Non-pigmented ciliary epithelial cell (primary cell): Measurements from ENCODE around the gene MGAT4C.

ENCODE experiments used
- DNase-seq: peaks from one replicate; pipeline ENCODE4 v3.0.0-alpha.2; 2010; ENCODE audit warnings: low read depth

Gene MGAT4C

DNA sequence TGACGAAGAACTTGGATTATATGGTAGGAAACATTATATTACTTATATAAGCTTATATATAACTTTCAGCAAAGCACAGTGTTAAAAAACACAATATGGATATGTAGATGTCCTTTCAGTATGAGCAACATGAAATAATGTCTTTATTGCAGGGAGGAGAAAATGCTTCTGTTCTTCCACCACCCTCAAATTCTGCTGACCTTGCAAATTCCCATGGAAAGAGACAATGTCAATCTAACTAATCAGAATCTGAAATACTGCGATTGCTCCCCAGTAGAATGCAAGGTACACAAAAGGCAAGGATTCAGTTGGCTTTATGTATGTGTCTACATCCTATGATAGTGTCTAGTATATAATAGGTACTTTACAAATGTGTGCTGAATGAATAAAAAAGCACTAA lies 26.4 kb downstream of the MGAT4C start:
- DNase-seq, result no peak

DNA sequence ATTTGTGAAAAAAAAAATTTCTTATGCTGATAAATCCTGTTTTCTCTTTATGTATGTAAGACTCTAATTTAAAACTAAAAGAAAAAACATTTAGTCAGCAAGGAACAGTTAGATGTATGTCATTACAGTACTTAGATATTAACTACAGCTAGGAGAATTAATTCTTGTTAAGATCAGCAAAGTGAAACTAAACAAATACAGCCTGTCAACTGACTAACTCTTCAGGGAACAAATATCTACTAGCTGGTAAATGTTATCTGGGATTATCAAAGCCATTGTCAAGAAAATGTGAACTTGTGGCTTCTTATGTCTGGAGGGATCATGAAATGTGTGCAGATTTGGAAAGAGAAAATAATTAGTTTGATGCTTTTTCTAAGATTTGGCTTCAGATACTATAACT lies 27.5 kb downstream of the MGAT4C start:
- no peak for DNase-seq

DNA sequence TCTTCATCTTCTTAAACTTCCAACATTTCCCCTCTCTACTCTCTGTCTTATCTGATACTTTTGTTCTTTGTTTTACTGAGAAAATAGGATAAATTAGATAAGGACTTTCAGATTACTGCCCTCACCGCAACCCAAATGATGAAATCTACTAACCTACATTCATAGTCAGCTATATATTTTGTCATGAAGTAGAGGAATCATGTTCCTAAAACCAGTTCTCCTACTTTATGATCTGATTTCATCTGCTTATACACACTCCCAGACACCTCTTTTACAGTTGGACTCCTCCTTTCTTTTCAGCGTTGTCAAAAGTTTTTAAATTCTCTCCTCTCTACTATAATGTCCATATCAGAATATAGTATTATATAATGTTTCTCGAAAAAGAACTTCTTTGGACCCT lies 29.7 kb downstream of the MGAT4C start:
- DNase-seq, result no peak

DNA sequence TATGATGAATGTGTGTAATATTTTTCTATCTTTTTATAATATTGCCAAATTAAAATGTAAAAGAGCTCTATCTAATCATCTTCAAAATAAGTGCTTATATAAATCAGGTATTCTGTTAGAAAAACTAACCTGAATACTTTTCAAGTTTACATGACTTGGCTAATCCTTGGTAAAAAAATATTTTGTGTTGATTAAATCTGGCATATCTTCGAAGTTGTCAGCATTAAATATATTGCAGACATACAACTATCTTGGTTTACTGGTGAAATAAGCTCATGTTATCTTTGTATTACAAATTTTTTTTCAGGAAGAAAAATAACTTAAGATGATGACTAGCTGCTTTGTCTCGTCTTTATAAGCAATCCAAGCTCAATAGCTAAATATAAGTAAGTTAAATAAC lies 39.6 kb downstream of the MGAT4C start:
- no peak for DNase-seq

DNA sequence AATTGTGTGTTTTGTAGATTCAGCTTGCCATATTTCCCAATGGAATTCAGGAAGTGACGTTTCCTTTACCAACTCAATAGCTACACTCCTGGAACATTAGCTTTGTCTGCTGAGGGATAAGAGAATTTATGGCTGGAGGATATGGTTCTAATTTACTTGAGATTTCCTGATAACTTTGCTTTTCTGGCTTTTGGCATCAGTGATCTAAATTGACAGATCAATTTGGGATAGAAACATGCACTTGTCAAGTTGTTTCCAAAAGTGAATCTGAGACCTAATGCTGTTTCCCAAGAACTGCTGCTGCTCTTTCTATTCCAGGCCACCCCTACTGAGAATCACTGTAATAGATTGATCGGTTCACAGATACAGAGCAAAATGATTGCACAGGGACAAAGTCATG lies 43.2 kb downstream of the MGAT4C start:
- DNase-seq, result no peak

DNA sequence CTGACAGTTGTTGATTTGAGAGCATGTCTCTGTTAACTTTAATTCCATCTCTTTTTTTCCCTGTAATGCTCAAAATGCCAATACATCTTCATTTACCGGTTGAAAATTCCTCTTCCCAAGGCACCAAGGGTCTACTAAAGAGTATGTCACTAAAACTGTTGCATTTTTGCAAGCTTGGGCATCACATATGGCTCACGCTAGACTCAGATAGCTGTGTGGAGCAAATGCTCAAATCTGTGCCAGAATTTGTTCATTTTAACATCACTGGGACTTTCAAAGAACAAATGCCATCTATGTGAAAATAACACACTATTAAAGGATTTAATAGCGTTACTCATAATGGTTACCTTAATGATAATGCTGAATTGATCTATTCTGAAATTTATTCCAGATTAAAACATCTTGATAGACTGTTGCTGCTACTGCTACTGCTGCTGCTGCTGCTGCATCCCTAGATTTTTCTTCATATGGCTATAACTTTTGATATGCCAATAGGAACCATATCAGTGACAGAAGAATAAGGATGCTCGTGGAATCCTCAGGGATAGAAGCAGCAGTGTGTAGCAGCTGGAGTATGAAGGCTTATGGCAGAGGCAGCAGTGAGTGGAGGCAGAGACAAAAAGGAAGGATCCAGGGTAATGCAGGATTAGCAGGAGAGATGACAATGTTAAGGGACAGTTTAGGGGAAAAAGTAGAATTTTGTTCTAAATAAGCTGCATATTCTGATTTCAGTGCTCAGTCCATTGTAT lies 57.3 kb downstream of the MGAT4C start:
- no peak for DNase-seq

DNA sequence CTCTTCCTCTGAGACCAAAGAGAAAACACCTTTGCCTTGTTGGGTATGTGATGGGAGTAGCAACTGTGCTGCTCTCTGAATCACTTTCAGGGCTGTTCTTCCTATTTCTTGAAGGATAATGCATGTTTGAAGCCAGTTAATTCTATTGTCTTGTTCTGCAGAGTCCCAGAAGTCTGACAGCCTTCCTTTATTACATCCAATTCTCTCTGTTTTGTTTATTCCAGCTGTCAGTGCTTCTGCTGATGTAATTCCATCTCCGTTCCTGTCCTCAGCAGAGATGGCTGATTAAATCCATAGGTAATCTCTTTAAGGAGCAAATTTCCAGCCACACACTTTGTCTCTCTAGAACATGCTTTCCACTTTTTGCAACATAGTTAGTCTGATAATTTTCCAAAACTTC lies 59.7 kb downstream of the MGAT4C start:
- DNase-seq, result no peak

DNA sequence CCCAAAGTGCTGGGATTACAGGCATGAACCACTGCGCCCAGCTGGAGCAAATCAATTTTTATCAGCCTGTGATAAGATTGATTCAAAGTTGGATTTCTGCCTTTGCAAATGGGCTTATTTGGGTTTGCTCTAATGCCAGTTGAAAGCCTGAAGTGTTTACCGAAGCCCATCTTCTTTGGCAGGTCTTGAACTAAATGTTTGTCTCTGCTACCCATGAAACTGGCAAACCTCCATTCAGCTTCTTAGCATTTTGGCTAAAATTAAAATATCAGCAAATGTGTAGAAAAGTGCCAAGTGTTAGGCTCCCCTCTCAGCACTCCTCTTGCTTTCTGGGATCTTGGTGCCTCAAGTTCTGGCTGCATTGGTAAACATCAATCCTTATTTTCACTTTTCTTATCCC lies 61.5 kb downstream of the MGAT4C start:
- no peak for DNase-seq

DNA sequence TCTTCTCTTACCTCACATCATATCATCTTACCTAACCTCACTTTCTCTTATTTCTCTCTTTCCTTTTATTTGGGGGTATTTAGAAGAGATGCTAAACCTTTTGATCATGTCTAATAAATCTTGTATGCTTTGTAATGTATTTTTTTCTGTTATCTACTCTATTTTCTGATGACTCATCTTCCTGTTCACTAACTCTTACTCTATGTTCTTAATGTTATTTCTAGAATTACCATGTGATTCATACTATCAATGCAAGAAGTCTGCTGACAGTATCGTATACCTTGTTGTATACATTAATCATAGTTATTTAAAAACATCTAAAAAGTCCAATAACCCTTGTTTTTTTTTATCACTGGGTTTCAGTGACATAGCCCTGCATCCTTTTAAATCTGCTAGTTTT lies 62.3 kb downstream of the MGAT4C start:
- DNase-seq, result no peak

DNA sequence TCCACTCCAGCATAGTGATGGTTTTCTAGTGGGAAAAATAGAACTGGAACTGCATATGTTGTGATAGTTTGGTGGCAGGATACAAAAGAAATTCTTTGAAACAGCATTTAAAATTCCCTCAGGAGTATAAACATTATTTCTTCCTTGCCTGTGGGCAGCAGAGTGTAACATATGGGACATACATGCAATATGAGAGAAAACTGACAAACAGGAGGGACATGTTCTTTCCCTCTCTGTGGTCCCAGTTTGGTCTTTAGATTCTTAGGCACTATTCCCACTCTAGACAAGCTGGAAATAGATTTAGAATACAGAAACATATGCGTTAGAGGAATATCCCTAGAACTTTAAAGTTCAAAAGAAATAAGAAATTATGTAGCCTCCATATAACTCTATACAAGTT lies 68.0 kb downstream of the MGAT4C start:
- DNase-seq, result no peak

DNA sequence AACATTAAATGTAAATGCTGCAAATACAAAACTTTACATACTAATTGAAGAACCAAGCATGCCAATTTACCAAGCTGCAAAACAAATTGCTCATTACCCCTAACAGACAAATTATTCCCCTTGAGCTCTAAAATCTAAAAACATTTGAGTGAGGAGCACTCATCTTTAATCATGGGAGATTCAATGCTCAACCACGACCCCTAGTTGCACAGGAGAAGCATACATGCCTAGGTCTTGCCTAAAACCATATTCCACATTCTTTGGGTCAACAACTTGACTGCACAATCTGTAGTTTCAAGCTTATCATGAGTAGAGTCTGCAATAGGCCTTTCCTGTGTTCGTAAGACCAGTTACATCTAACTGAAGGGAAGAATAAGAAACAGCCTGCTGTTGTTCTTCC lies 69.7 kb downstream of the MGAT4C start:
- no peak for DNase-seq

DNA sequence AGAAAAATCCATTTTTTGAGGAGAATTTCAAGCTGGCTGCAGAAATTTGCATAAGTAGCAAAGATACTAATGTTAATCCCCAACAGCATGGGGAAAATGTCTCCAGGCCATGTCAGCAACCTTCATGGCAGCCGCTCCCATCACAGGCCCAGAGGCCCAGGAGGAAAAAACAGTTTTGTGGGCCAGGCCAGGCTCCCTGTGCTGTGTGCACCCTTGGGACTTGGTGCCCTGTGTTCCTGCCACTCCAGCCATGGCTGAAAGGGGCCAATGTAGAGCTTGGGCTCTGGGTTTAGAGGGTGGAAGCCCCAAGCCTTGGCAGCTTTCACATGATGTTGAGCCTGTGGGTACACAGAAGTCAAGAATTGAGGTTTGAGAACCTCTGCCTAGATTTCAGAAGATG lies 76.3 kb downstream of the MGAT4C start:
- no peak for DNase-seq

DNA sequence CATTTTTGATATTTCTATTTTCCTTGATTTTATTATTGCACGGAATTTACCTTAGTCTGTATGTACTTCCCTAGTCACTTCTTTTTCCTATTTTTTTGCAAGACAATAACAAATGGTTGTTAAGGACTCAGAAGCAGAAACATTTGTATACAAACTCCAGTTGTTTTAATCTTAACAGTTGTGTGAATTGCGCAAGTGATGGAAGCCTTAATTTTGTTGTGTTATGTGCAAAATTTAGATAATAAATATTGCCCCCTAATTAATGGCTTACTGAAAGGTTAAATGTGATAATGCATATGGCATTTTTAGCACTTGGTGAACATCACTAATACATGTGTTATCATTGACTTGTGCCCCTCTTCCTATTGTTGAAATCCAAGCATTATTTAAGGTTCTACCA lies 82.0 kb downstream of the MGAT4C start:
- no peak for DNase-seq

DNA sequence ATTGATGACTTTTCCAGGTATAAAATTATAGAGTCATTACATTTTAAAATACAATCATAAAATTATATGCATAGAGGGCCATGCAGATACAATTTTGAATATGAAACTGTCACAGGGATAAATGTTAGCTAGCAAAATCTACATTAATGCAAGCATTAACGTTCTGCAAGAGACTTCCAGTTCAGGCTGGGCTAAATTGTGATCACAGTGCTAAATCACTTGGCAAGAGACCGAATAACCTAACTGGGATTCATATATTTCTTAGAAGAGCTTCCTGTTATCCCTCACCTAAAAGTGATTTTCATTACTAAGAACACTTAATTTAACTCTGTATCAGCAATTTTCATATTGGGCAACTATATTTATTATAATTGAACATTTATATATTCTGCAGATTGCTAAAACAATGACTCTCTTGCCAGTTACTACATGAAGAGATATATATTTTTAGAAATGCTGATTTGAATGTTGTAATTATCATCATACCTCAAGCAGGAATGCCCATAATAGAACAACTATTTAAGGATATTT lies 83.2 kb downstream of the MGAT4C start:
- no peak for DNase-seq

DNA sequence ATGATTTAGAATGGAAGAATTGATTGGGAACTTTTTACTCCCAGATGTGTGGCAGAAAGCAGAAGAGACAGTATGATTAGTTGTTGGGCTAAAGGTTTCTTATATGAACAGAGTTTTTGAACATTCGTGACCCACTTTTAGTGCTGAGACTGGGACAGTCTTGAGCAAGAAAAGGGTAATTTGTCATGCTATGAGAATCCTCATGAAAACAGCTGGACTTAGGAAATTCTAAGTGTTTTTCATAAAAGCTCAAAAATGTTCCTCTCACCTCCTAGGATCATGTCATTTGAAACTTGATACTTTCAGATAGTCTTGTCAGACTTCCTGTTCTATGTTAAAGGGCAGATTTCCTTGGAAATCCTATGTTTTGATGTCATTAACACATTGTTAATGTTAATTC lies 86.1 kb downstream of the MGAT4C start:
- no peak for DNase-seq

DNA sequence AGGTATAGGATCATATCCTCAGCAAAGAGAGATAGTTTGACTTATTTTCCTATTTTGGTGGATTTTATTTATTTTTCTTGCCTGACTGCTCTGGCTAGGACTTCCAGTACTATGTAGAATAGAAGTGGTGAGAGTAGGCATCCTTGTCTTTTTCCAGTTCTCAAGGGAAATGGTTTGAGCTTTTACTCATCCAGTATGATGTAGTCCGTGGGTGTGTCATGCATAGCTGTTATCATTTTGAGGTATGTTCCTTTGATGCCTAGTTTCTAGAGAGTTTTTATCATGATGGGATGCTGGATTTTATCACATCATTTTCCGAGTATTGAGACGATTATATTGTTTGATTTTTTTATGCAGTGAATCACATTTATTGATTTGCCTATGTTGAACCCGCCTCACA lies 97.2 kb downstream of the MGAT4C start:
- DNase-seq, result no peak

DNA sequence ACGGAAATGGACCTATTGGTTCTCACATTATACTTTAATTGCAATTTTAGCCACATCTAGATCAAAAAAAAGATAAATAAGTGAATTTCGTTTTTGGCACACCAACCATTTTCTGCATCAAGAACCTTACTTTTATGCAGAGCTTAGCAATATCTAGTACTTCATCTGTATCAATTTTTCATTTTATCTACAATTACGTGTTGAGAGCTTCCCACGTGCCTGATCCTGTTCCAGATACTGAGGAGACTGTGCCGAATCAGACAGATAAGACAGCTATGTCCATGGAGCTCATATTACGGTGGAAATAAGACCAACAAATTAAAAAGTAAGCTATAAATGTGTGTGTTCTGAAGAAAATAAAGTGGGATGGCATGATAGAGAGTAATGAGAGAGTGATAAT lies 101.6 kb downstream of the MGAT4C start:
- DNase-seq, result no peak

DNA sequence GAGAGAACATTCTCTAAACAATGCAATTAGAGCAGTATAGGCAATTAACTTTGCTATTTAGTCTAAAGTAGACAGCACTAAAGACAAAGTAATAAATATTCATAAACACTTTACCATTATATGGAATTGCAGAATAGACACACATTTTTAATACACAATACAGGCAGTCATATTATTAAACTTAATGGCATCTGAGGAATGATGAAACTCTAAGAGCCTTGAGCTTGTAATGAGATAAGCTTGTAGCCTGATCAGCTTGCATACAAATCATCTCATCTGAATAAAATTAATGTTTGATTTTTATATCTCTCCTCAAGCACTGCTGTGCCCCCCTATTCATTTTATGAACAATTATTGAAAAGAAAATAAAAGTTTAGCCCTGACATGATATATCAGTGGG lies 107.6 kb downstream of the MGAT4C start:
- no peak for DNase-seq

DNA sequence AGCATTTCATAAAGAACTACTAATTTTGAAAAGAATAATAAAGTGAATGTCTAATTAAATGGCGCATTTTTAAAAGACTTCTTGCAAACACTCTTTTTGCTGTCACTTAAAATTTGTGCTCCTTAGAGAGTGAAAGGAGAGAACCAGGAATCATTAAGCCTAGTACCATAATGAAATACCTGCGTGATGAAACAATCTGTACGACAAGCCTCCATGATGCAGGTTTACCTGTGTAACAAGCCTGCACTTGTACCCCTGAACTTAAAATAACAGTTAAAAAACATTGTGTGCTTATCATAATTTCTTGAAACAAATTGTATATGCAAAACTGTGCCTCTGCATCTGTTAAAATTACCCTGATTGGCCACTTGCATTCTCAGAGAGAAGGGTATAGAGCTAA lies 108.1 kb downstream of the MGAT4C start:
- no peak for DNase-seq

DNA sequence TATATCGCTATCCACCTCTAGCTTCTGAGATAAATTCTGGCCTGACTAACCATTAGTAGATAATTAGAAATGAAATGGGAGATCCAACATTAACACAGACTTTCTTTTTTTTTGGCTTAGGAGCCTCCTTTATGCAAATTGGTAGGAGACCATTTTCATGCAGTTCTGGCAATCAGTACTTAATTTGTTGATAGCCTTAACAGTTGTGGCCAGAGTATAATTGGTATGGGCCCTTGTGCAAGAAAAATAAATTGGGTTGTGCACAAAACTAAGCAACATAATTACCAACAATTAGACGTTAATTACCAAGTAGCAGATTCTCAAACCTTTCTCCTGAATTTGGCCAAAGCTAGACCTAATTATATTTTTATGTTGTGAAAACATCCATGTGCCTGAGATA lies 111.0 kb downstream of the MGAT4C start:
- DNase-seq, result no peak

DNA sequence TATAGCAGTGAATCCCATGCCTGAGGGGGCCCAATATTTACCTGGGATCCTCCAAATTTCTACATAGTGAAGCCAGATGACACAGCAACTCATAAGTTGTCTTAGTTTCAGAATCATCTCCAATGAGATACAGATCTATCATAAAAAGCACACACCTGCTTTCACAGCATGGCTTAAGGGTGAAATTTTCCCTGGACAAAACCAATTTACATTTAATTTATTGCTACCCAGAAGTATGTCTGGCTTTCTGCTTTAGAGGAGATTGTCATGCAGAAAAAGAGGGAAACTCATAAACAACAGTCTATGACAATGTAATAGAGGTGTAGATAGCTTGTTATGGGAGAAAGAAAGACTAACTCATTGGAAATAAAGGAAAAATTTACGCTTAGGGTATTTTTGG lies 113.0 kb downstream of the MGAT4C start:
- no peak for DNase-seq

DNA sequence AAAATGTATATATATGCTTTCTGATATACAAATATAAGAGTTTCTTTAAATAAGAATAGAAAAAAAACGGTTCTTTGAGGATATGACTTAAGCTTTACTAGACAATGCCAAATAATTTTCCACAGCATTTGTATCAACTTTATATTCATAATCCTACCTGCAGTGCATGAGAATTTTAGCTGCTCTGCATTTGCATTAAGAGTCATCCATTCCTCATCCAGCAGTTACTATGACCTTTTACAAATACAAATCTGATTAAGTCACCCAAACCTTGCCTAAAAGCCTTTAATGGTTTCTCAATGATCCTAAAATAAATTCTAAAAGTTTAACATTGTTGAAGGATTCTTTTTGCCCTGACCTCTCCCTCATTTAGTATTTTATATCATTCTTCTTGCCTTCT lies 116.5 kb downstream of the MGAT4C start:
- DNase-seq, result no peak

DNA sequence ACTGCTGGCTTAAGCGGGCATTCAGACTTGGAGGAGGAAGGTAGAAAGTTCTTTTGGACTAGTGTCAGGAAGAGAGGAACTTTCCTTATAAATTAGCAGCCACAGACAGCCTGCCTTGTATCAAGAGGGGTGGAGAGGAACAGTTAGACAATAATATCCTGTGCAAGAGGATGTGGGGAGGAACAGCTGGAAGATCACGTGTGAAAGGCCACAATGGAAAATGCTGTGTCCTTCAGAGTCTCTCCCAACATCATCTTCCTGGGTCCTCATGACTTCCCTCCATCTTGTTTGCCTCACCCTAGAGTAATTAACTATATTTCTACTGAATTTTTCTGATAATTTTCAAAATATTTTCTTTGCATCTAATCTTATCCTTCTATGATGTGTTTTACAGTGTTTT lies 117.4 kb downstream of the MGAT4C start:
- DNase-seq, result no peak

DNA sequence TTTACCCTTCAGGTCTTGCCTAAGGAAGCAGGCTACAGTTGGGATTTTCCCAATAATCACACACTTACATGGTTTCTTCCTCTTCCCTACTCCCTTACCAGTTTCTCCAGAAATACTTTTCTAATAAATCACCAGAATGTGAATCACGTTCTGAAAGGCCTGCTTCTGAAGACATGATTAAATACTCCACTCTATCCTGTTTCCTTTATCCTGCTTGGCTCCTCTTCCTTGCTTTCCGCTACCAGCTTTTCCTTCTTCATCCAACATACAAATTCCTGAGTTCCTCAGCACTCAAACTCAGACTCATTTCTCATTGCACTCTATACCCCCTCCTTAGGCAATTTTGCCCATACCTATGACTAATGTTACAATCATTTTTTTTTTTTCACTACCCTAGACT lies 118.3 kb downstream of the MGAT4C start:
- DNase-seq, result peak; percentile 28

DNA sequence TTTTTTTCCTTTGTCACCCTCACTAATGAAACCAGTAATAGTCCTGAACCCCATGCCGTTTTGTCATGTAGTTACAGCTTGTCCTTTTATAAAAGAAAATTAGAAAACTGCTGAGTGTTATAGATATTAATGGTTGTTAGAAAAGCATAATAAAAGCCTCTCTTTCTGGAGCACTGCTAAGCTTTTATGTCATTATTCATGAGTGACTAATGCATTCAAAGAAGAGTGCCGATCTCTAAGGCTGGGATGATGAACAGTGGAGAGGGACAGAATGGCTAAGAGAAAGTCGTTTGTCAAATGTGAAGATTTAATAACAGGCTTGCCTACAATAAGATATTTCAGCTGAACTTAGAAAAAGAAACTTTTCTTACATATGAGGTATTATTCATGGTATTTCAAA lies 121.6 kb downstream of the MGAT4C start:
- DNase-seq, result no peak
